ENCODE results near the gene COA3. TPM values are rescaled to one million over a fixed set of nuclear protein-coding genes. Genes with fewer than 3 reads are reported as not detected.

COA3 gene
- total and polyA plus RNA-seq, 2 experiments from 2014 or later, result 81.2 to 138 TPM

DNA sequence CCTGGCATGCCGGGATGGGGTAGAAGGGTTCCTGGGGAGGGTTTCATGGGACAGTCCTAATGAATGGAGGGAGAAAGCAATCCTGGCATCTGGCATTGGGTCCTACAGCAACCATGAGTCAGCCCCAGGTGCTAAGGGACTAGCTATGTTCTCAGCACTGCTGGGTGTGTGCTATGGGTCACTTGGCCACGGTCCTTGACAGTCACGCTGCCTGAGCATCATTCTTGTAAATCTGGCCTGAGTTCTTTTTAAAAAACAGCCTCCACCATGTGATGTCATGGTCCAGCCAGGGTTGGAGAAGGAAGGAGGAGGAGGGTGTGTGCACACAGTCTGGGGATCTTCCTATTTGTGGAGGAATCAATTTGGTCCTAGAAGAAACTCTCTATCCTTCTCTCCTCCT, 43.7 kb downstream of the COA3 start:
- peaks cover 8% of the 10 kb centered on the region for H3K27me3 Mint-ChIP-seq (ENCODE audit: insufficient read depth, low read depth, poor library complexity)

DNA sequence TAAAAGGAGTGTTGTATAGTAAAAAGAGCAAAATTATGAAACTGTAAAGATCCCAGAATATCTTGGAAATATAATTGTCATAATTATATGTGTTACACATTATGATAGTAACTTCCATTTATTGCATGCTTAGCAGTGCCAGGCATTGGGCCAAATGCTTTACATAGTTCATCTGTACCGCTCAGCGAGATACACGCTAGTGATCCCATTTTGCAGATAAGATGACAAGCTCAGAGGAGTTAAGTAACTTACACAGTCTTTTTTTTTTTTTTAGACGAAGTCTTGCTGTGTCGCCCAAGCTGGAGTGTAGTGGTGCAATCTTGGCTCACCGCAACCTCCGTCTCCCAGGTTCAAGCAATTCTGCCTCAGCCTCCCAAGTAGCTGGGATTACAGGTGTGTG, 46.9 kb downstream of the COA3 start:
- ATAC-seq, result no peak
- Mint-ChIP-seq H3K4me1 (peaks cover 20% of the 10 kb centered on the region), H3K9me3 (no peaks in the 10 kb centered on the region; the same call in 2 of the 3 replicates), H3K27ac (no peak overlapping the region), H3K4me3 (no peak overlapping the region), H3K27me3 (ENCODE audit: insufficient read depth, low read depth, poor library complexity) (no peaks in the 10 kb centered on the region), H3K36me3 (ENCODE audit: low read depth) (no peaks in the 10 kb centered on the region)
- H3K9me2 ChIP-seq (ENCODE audit: insufficient read depth), result no peaks in the 10 kb centered on the region
- no peak overlapping the region for H3K27ac ChIP-seq (ENCODE audit: low read depth)
- H3K27me3 ChIP-seq (ENCODE audit: insufficient read depth), result peaks cover 2% of the 10 kb centered on the region; the same call in 1 of the 2 replicates
- 0 out of 2 replicates have a peak, but pooled peaks cover 6% of the 10 kb centered on the region for H3F3A ChIP-seq (replicated peaks; ENCODE audit: low read depth)
- no peak for DNase-seq (ENCODE audit: low spot score)
- H4K20me1 ChIP-seq (replicated peaks; ENCODE audit: insufficient read depth), result no peaks in the 10 kb centered on the region
- H3K4me3 ChIP-seq, result no peak overlapping the region
- H3K4me1 ChIP-seq (ENCODE audit: insufficient read depth), result peaks cover 23% of the 10 kb centered on the region
- no peak overlapping the region for H2AFZ ChIP-seq
- H3K4me2 ChIP-seq, result no peak overlapping the region
- no peaks in the 10 kb centered on the region for H3K79me2 ChIP-seq (replicated peaks; ENCODE audit: insufficient read depth)
- no peaks in the 10 kb centered on the region for H3K36me3 ChIP-seq (ENCODE audit: insufficient read depth)
- TF ChIP-seq, protein P1, sequence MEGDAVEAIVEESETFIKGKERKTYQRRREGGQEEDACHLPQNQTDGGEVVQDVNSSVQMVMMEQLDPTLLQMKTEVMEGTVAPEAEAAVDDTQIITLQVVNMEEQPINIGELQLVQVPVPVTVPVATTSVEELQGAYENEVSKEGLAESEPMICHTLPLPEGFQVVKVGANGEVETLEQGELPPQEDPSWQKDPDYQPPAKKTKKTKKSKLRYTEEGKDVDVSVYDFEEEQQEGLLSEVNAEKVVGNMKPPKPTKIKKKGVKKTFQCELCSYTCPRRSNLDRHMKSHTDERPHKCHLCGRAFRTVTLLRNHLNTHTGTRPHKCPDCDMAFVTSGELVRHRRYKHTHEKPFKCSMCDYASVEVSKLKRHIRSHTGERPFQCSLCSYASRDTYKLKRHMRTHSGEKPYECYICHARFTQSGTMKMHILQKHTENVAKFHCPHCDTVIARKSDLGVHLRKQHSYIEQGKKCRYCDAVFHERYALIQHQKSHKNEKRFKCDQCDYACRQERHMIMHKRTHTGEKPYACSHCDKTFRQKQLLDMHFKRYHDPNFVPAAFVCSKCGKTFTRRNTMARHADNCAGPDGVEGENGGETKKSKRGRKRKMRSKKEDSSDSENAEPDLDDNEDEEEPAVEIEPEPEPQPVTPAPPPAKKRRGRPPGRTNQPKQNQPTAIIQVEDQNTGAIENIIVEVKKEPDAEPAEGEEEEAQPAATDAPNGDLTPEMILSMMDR (conservative IDR thresholded peaks at IDR 0.05; ENCODE audit: low read depth in 2 of 2), result no peak
- no peak for TF ChIP-seq CREB1 (CRISPR knock-in tag; IDR thresholded peaks at IDR 0.05; ENCODE audit: low read depth)
- no peak for TF ChIP-seq JUNB (IDR thresholded peaks at IDR 0.05; ENCODE audit: unreplicated experiment)
- TF ChIP-seq POLR2AphosphoS5 (IDR thresholded peaks at IDR 0.05; ENCODE audit: low read depth), result no peak
- no peak for TF ChIP-seq ZNF331 (CRISPR knock-in tag; IDR thresholded peaks at IDR 0.05; ENCODE audit: low read depth)
- TF ChIP-seq EZH2 (IDR thresholded peaks at IDR 0.05; ENCODE audit: low read depth, unreplicated experiment), result no peak
- TF ChIP-seq, protein P2, sequence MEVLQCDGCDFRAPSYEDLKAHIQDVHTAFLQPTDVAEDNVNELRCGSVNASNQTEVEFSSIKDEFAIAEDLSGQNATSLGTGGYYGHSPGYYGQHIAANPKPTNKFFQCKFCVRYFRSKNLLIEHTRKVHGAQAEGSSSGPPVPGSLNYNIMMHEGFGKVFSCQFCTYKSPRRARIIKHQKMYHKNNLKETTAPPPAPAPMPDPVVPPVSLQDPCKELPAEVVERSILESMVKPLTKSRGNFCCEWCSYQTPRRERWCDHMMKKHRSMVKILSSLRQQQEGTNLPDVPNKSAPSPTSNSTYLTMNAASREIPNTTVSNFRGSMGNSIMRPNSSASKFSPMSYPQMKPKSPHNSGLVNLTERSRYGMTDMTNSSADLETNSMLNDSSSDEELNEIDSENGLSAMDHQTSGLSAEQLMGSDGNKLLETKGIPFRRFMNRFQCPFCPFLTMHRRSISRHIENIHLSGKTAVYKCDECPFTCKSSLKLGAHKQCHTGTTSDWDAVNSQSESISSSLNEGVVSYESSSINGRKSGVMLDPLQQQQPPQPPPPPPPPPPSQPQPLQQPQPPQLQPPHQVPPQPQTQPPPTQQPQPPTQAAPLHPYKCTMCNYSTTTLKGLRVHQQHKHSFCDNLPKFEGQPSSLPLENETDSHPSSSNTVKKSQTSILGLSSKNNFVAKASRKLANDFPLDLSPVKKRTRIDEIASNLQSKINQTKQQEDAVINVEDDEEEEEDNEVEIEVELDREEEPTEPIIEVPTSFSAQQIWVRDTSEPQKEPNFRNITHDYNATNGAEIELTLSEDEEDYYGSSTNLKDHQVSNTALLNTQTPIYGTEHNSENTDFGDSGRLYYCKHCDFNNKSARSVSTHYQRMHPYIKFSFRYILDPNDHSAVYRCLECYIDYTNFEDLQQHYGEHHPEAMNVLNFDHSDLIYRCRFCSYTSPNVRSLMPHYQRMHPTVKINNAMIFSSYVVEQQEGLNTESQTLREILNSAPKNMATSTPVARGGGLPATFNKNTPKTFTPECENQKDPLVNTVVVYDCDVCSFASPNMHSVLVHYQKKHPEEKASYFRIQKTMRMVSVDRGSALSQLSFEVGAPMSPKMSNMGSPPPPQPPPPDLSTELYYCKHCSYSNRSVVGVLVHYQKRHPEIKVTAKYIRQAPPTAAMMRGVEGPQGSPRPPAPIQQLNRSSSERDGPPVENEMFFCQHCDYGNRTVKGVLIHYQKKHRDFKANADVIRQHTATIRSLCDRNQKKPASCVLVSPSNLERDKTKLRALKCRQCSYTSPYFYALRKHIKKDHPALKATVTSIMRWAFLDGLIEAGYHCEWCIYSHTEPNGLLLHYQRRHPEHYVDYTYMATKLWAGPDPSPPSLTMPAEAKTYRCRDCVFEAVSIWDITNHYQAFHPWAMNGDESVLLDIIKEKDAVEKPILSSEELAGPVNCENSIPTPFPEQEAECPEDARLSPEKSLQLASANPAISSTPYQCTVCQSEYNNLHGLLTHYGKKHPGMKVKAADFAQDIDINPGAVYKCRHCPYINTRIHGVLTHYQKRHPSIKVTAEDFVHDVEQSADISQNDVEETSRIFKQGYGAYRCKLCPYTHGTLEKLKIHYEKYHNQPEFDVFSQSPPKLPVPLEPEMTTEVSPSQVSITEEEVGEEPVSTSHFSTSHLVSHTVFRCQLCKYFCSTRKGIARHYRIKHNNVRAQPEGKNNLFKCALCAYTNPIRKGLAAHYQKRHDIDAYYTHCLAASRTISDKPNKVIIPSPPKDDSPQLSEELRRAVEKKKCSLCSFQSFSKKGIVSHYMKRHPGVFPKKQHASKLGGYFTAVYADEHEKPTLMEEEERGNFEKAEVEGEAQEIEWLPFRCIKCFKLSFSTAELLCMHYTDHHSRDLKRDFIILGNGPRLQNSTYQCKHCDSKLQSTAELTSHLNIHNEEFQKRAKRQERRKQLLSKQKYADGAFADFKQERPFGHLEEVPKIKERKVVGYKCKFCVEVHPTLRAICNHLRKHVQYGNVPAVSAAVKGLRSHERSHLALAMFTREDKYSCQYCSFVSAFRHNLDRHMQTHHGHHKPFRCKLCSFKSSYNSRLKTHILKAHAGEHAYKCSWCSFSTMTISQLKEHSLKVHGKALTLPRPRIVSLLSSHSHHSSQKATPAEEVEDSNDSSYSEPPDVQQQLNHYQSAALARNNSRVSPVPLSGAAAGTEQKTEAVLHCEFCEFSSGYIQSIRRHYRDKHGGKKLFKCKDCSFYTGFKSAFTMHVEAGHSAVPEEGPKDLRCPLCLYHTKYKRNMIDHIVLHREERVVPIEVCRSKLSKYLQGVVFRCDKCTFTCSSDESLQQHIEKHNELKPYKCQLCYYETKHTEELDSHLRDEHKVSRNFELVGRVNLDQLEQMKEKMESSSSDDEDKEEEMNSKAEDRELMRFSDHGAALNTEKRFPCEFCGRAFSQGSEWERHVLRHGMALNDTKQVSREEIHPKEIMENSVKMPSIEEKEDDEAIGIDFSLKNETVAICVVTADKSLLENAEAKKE (CRISPR knock-in tag; IDR thresholded peaks at IDR 0.05), result no peak
- TF ChIP-seq, protein P3, sequence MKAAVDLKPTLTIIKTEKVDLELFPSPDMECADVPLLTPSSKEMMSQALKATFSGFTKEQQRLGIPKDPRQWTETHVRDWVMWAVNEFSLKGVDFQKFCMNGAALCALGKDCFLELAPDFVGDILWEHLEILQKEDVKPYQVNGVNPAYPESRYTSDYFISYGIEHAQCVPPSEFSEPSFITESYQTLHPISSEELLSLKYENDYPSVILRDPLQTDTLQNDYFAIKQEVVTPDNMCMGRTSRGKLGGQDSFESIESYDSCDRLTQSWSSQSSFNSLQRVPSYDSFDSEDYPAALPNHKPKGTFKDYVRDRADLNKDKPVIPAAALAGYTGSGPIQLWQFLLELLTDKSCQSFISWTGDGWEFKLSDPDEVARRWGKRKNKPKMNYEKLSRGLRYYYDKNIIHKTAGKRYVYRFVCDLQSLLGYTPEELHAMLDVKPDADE (IDR thresholded peaks at IDR 0.05), result no peak
- no peak for TF ChIP-seq STAT1 (IDR thresholded peaks at IDR 0.05; ENCODE audit: unreplicated experiment)
- TF ChIP-seq ZNF114 (CRISPR knock-in tag; IDR thresholded peaks at IDR 0.05), result no peak
- TF ChIP-seq EZH2phosphoT487 (IDR thresholded peaks at IDR 0.05; ENCODE audit: unreplicated experiment), result no peak
- TF ChIP-seq NANOG (IDR thresholded peaks at IDR 0.05; ENCODE audit: borderline replicate concordance), result no peak

More for the DNA sequence above, 43.7 kb downstream of the COA3 start:
- Histone ChIP-seq H2AFZ (no peak overlapping the region), H3K4me3 (no peak overlapping the region), H3K79me2 (replicated peaks; ENCODE audit: insufficient read depth) (no peaks in the 10 kb centered on the region), H3K36me3 (ENCODE audit: insufficient read depth) (no peaks in the 10 kb centered on the region; the same call in 1 of the 2 replicates), H3K4me1 (ENCODE audit: insufficient read depth) (peaks cover 3% of the 10 kb centered on the region), H3K27ac (ENCODE audit: low read depth) (no peak overlapping the region), H3K4me2 (no peak overlapping the region), H4K20me1 (replicated peaks; ENCODE audit: insufficient read depth) (no peaks in the 10 kb centered on the region), H3K9me2 (ENCODE audit: insufficient read depth) (no peaks in the 10 kb centered on the region), H3K27me3 (ENCODE audit: insufficient read depth) (peaks cover 10% of the 10 kb centered on the region), H3F3A (replicated peaks; ENCODE audit: low read depth) (no peaks in the 10 kb centered on the region)
- no peaks in the 10 kb centered on the region for H3K9me3 Mint-ChIP-seq
- H3K4me3 Mint-ChIP-seq, result no peak overlapping the region
- DNase-seq (ENCODE audit: low spot score) (no peak), ATAC-seq (no peak)
- no peak overlapping the region for H3K27ac Mint-ChIP-seq
- TF ChIP-seq STAT1 (IDR thresholded peaks at IDR 0.05; ENCODE audit: unreplicated experiment) (no peak), EZH2phosphoT487 (IDR thresholded peaks at IDR 0.05; ENCODE audit: unreplicated experiment) (no peak), EZH2 (IDR thresholded peaks at IDR 0.05; ENCODE audit: low read depth, unreplicated experiment) (no peak), NANOG (IDR thresholded peaks at IDR 0.05; ENCODE audit: borderline replicate concordance) (no peak), ZNF114 (CRISPR knock-in tag; IDR thresholded peaks at IDR 0.05) (no peak)
- no peaks in the 10 kb centered on the region for H3K4me1 Mint-ChIP-seq
- H3K36me3 Mint-ChIP-seq (ENCODE audit: low read depth), result no peaks in the 10 kb centered on the region

Measured in GM23338 (cell line).